Measurements from ENCODE around the gene RSL1D1. TPM values are rescaled to one million over a fixed set of nuclear protein-coding genes. Genes with fewer than 3 reads are reported as not detected.
"Not testable (repeated sequence)": the region's sequence is repeated elsewhere in the genome, so short reads cannot be mapped to it uniquely, and the experiment has no call there.

The RSL1D1 gene
- total RNA-seq, 1 donor from 2014 or later = 148 TPM

DNA sequence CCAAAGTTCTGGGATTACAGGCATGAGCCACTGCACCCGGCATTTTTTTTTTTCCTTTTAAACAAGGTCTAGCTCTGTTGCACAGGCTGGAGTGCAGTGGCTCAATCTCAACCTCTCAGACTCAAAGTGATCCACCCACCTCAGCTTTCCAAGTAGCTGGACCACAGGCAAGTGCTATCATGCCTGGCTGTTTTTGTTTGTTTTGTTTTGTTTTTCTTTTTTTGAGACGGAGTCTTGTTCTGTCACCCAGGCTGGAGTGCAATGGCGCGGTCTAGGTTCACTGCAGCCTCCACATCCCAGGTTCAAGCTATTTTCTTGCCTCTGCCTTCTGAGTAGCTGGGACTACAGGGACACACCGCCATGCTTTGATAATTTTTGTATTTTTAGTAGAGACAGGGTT, 35.2 kb downstream of the RSL1D1 start:
- Histone ChIP-seq H3K9me3 (no peaks in the 10 kb centered on the region), H3K4me3 (no peak overlapping the region), H3K27ac (no peak overlapping the region), H3K27me3 (no peaks in the 10 kb centered on the region), H3K36me3 (no peaks in the 10 kb centered on the region), H3K4me1 (no peaks in the 10 kb centered on the region)
- DNase-seq (ENCODE audit: extremely low spot score in 2 of 2) = no peak
- TF ChIP-seq, protein P1, sequence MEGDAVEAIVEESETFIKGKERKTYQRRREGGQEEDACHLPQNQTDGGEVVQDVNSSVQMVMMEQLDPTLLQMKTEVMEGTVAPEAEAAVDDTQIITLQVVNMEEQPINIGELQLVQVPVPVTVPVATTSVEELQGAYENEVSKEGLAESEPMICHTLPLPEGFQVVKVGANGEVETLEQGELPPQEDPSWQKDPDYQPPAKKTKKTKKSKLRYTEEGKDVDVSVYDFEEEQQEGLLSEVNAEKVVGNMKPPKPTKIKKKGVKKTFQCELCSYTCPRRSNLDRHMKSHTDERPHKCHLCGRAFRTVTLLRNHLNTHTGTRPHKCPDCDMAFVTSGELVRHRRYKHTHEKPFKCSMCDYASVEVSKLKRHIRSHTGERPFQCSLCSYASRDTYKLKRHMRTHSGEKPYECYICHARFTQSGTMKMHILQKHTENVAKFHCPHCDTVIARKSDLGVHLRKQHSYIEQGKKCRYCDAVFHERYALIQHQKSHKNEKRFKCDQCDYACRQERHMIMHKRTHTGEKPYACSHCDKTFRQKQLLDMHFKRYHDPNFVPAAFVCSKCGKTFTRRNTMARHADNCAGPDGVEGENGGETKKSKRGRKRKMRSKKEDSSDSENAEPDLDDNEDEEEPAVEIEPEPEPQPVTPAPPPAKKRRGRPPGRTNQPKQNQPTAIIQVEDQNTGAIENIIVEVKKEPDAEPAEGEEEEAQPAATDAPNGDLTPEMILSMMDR (IDR thresholded peaks at IDR 0.05) = no peak
- TF ChIP-seq POLR2AphosphoS5 (IDR thresholded peaks at IDR 0.05; ENCODE audit: insufficient read depth in 1 of 2, low read depth in 1 of 2) (no peak), POLR2A (IDR thresholded peaks at IDR 0.05) (no peak)
- intact Hi-C loops (cut with DNase I) = no loop called here

DNA sequence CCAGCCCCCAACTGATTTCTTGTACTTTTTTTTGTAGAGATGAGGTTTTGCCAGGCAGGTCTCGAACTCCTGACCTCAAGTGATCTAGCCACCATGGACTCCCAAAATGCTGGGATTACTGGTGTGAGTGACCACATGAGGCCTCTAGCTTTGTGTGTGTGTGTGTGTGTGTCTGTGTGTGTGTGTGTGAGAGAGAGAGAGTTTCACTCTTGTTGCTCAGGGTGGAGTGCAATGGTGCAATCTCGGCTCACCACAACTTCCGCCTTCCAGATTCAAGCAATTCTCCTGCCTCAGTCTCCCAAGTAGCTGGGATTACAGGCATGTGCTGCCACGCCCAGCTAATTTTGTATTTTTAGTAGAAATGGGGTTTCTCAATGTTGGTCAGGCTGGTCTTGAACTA, 36.5 kb downstream of the RSL1D1 start:
- intact Hi-C loops (cut with DNase I) = loop anchor here (5.0 kb wide), 1 partner anchor 402 kb away; no protein-coding TSS in a partner anchor
- not testable (repeated sequence) for H3K9me3 ChIP-seq; H3K27ac ChIP-seq; H3K36me3 ChIP-seq; DNase-seq (ENCODE audit: extremely low spot score in 2 of 2); H3K4me3 ChIP-seq; H3K27me3 ChIP-seq; H3K4me1 ChIP-seq

DNA sequence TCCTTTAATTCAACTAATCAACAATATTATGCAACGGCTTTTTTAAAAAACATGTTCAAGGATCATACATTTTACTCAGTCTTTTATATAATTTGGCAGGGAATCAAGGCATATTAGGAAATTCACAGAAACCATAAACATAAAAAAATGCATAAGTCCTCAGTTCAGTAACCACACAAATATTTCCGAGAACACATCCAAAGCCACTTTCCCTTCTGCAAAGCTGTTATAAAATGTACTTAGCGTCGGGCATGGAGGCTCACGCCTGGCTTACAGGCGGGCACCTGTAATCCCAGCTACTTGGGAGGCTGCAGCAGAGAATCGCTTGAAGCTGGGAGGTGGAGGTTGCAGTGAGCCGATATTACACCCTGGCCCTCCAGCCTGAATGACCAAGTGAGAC, 44.6 kb downstream of the RSL1D1 start:
- Histone ChIP-seq H3K36me3 (no peaks in the 10 kb centered on the region), H3K4me3 (no peak overlapping the region), H3K9me3 (no peaks in the 10 kb centered on the region), H3K27ac (no peak overlapping the region), H3K4me1 (no peaks in the 10 kb centered on the region), H3K27me3 (no peaks in the 10 kb centered on the region)
- TF ChIP-seq, protein P1 (IDR thresholded peaks at IDR 0.05) = no peak
- TF ChIP-seq POLR2A (IDR thresholded peaks at IDR 0.05) = no peak
- TF ChIP-seq POLR2AphosphoS5 (IDR thresholded peaks at IDR 0.05; ENCODE audit: insufficient read depth in 1 of 2, low read depth in 1 of 2) = no peak
- DNase-seq (ENCODE audit: extremely low spot score in 2 of 2) = no peak
- intact Hi-C loops (cut with DNase I) = no loop called here

DNA sequence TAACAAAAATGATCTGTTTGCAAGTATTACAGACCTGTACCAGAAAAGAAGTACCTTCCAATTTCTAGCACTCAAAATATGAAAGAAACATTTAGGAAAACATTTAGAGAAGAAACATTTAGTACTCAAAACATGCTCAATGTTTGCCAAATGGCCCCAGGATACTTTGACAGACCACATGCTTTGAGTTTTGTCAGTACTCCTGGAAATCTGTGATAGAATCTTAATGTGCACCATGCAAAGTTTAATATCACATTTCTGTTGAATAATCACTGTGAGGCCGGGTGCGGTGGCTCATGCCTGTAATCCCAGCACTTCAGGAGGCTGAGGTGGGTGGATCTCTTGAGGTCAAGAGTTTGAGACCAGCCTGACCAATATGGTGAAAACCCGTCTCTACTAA, 45.8 kb downstream of the RSL1D1 start:
- TF ChIP-seq, protein P1 (IDR thresholded peaks at IDR 0.05) = no peak
- no peak for TF ChIP-seq POLR2AphosphoS5 (IDR thresholded peaks at IDR 0.05; ENCODE audit: insufficient read depth in 1 of 2, low read depth in 1 of 2)
- TF ChIP-seq POLR2A (IDR thresholded peaks at IDR 0.05) = no peak
- Histone ChIP-seq H3K4me3 (no peak overlapping the region), H3K27ac (no peak overlapping the region), H3K36me3 (no peaks in the 10 kb centered on the region), H3K4me1 (peaks cover under 1% of the 10 kb centered on the region), H3K27me3 (no peaks in the 10 kb centered on the region), H3K9me3 (no peaks in the 10 kb centered on the region)
- DNase-seq (ENCODE audit: extremely low spot score in 2 of 2) = no peak
- intact Hi-C loops (cut with DNase I) = no loop called here

DNA sequence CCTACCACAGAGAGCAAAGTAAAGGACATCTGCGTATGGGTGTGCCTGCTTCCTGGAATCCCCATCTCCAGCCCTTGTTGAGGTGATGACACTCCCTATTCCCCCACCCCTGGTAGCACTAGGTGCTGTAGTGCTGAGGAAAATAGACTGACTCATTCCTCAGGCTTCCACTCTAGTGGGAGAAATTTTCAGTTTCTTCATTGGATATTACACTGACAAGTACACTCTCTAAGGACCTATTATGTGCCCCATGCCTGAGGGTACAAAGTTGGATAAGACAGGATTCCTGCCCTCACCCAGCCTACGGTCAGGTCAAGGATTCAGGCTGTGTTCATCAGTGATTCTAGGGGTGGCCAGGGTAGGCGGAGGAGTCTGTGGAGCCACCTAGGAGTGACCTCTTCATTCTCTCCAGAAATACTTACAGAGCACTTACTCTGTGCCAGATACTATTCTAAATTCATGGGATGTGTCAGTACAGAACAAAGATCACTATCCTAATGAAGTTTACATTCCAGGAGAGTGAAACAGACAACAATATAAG, 49.8 kb downstream of the RSL1D1 start:
- intact Hi-C loops (cut with DNase I) = no loop called here
- TF ChIP-seq POLR2AphosphoS5 (IDR thresholded peaks at IDR 0.05; ENCODE audit: insufficient read depth in 1 of 2, low read depth in 1 of 2) (no peak), POLR2A (IDR thresholded peaks at IDR 0.05) (no peak)
- TF ChIP-seq, protein P1 (IDR thresholded peaks at IDR 0.05) = no peak
- H3K4me3 ChIP-seq = no peak overlapping the region
- H3K4me1 ChIP-seq = peaks cover 31% of the 10 kb centered on the region
- no peaks in the 10 kb centered on the region for H3K36me3 ChIP-seq
- no peaks in the 10 kb centered on the region for H3K27me3 ChIP-seq
- no peak for DNase-seq (ENCODE audit: extremely low spot score in 2 of 2)
- H3K27ac ChIP-seq = no peak overlapping the region
- no peaks in the 10 kb centered on the region for H3K9me3 ChIP-seq
